Osteoblast (primary cell): ENCODE measurements around the gene IFT122. TPM values are rescaled to one million over a fixed set of nuclear protein-coding genes. Genes with fewer than 3 reads are reported as not detected.
"Not testable (repeated sequence)": the region's sequence is repeated elsewhere in the genome, so short reads cannot be mapped to it uniquely, and the experiment has no call there.

Source experiments
- DNase-seq: peaks from one replicate; pipeline ENCODE4 v3.0.0; 2011; ENCODE audit warnings: low spot score, mixed read lengths; ENCODE audit not compliant: insufficient read length; ENCODE audit errors: missing footprints
- H2AFZ ChIP-seq: 2 replicates; pipeline ENCODE4 v1.6.0; 2011; ENCODE audit warnings: mild to moderate bottlenecking, low read length
- H3K27ac ChIP-seq: 2 replicates; pipeline ENCODE4 v1.5.1; 2011; ENCODE audit warnings: mild to moderate bottlenecking, low read depth, low read length, moderate library complexity
- H3K27me3 ChIP-seq: 2 replicates; pipeline ENCODE4 v1.6.0; 2012; ENCODE audit warnings: mild to moderate bottlenecking, control low read depth, inconsistent platforms, low read length, moderate library complexity; ENCODE audit not compliant: insufficient read depth
- H3K36me3 ChIP-seq: 2 replicates; pipeline ENCODE4 v1.5.1; 2011; ENCODE audit warnings: mild to moderate bottlenecking, low read length, control low read depth, moderate library complexity; ENCODE audit not compliant: insufficient read depth
- H3K4me1 ChIP-seq: 2 replicates; pipeline ENCODE4 v1.5.1; 2011; ENCODE audit warnings: mild to moderate bottlenecking, low read length, control low read depth, moderate library complexity; ENCODE audit not compliant: insufficient read depth
- H3K4me2 ChIP-seq: 2 replicates; pipeline ENCODE4 v1.6.0; 2011; ENCODE audit warnings: mild to moderate bottlenecking, low read length; ENCODE audit not compliant: insufficient read depth
- H3K4me3 ChIP-seq: fragments of 200-600 bp; sonication (generic); 3 replicates; pipeline ENCODE4 v1.5.1; 2012; ENCODE audit warnings: mild to moderate bottlenecking, low read length, inconsistent platforms; ENCODE audit not compliant: insufficient read depth
- H3K79me2 ChIP-seq: 2 replicates; pipeline ENCODE4 v1.6.0; 2012; ENCODE audit warnings: mild to moderate bottlenecking, low read length, control low read depth, inconsistent platforms; ENCODE audit not compliant: insufficient read depth
- H3K9me3 ChIP-seq: 2 replicates; pipeline ENCODE4 v1.5.1; 2011; ENCODE audit warnings: low read depth, low read length, control low read depth
- H4K20me1 ChIP-seq: 2 replicates; pipeline ENCODE4 v1.6.0; 2012; ENCODE audit warnings: mild to moderate bottlenecking, low read length, control low read depth; ENCODE audit not compliant: insufficient read depth
- CTCF ChIP-seq: IDR thresholded peaks from 2 replicates; pipeline ENCODE4 v1.5.1; 2011; ENCODE audit warnings: mild to moderate bottlenecking, low read depth, low read length, moderate library complexity; ENCODE audit errors: extremely low read depth
- total RNA-seq: library from RNA; depleted of rRNA; stranded (reverse); fragments of >200 nt; gene quantifications from 2 replicates; pipeline ENCODE4 v1.2.3, GENCODE V29; 2012

IFT122 gene
- total RNA-seq, 1 donor, result 30.4 TPM

- Histone ChIP-seq H3K36me3 (peaks cover 20% of the 10 kb centered on the region), H3K79me2 (peaks cover 4% of the 10 kb centered on the region), H3K4me3 (no peak overlapping the region), H3K27ac (no peak overlapping the region), H3K27me3 (no peaks in the 10 kb centered on the region), H4K20me1 (no peaks in the 10 kb centered on the region), H3K4me1 (peaks cover 25% of the 10 kb centered on the region), H3K4me2 (no peak overlapping the region), H2AFZ (no peak overlapping the region), H3K9me3 (no peaks in the 10 kb centered on the region)
- DNase-seq, result no peak
- no peak for TF ChIP-seq CTCF
Observed at GRCh38 chr3:129493206-129493605, 53.2 kb downstream of the IFT122 start.

- H4K20me1 ChIP-seq, H3K79me2 ChIP-seq, H3K9me3 ChIP-seq, DNase-seq, H3K4me3 ChIP-seq, H2AFZ ChIP-seq, H3K27me3 ChIP-seq: not testable (repeated sequence)
- Histone ChIP-seq H3K27ac (peak overlapping the region; percentile 98), H3K4me1 (peaks cover 29% of the 10 kb centered on the region), H3K36me3 (peaks cover 20% of the 10 kb centered on the region), H3K4me2 (peak overlapping the region; percentile 53)
Observed at GRCh38 chr3:129494499-129494898, 54.5 kb downstream of the IFT122 start.

- not testable (repeated sequence) for H3K79me2 ChIP-seq, H3K9me3 ChIP-seq
- peak overlapping the region; percentile 53 for H3K4me2 ChIP-seq
Observed at GRCh38 chr3:129495006-129495639, 55.1 kb downstream of the IFT122 start.

GRCh38 chr3:129497876-129498275 lies 57.9 kb downstream of the IFT122 start:
- not testable (repeated sequence) for H3K9me3 ChIP-seq, H4K20me1 ChIP-seq, H3K4me2 ChIP-seq, H3K4me3 ChIP-seq, H3K27me3 ChIP-seq, H3K27ac ChIP-seq, H2AFZ ChIP-seq, DNase-seq, H3K79me2 ChIP-seq
- peaks cover 19% of the 10 kb centered on the region for H3K4me1 ChIP-seq
- peaks cover 28% of the 10 kb centered on the region for H3K36me3 ChIP-seq

More at GRCh38 chr3:129495006-129495639, 55.1 kb downstream of the IFT122 start:
- not testable (repeated sequence) for H3K27me3 ChIP-seq, DNase-seq, H2AFZ ChIP-seq, H4K20me1 ChIP-seq, H3K4me3 ChIP-seq
- Histone ChIP-seq H3K4me1 (peaks cover 29% of the 10 kb centered on the region), H3K36me3 (peaks cover 24% of the 10 kb centered on the region), H3K27ac (peak overlapping the region; percentile 98)

GRCh38 chr3:129498603-129499488 lies 58.8 kb downstream of the IFT122 start:
- peaks cover 19% of the 10 kb centered on the region for H3K4me1 ChIP-seq
- H3K9me3 ChIP-seq, H3K4me2 ChIP-seq, DNase-seq, H2AFZ ChIP-seq, H3K27me3 ChIP-seq, H4K20me1 ChIP-seq, H3K79me2 ChIP-seq, H3K4me3 ChIP-seq: not testable (repeated sequence)
- peaks cover 31% of the 10 kb centered on the region for H3K36me3 ChIP-seq
- peak overlapping the region; percentile 48 for H3K27ac ChIP-seq

GRCh38 chr3:129499604-129500333 lies 59.7 kb downstream of the IFT122 start:
- not testable (repeated sequence) for H4K20me1 ChIP-seq, H3K4me2 ChIP-seq, H3K4me3 ChIP-seq, H3K9me3 ChIP-seq, H3K79me2 ChIP-seq, H3K27ac ChIP-seq, H2AFZ ChIP-seq, DNase-seq, H3K27me3 ChIP-seq
- Histone ChIP-seq H3K4me1 (peaks cover 12% of the 10 kb centered on the region), H3K36me3 (peaks cover 40% of the 10 kb centered on the region)
